GM12801 (cell line): ENCODE results near the gene SELENOW.

ENCODE experiments used
- CTCF ChIP-seq: IDR thresholded peaks from one replicate; pipeline ENCODE4 v1.5.1; 2011; ENCODE audit warnings: control low read depth; ENCODE audit not compliant: insufficient read length; ENCODE audit errors: extremely low read depth

SELENOW gene

DNA sequence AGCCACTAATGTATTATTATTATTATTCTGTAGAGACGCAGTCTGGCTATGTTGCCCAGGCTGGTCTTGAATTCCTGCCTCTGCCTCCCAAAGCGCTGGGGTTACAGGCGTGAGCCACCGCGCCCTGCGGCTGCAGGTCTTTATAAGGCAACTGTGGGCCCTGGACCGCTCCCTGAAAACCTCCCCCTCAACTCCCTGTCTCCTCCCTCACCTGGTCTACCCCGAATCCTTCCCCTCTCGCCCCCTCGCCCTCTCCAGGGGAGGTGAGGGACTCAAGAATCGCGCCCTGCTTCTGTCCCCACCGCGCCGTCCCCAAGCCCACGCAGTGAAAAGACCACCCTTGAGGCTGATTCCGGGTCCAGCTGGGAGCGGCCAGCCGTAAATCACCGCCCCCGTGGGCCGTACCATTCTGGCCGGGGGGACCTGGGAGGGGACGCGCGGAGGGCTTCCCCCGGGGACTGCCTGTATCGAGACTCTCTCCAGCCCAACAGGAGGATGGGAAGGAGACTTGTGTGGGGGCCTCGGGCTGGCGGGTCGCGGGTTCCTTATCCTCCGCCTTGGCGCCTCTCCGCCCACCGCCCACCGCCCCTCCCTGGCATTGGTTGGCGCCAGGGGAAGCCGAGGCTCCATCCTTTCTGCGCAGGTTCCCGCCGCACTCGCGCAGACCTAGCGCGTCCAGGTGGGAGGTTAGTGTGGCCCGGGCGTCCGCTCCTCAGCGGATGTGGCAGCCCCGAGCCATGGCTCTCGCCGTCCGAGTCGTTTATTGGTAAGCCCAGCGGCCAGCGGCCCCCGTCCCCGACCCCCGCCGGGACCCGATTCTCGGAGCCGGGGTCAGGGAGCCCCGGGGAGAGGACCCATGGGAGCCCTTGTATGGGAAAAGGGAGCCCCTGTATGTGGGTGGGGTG lies at the start of gene SELENOW:
Gene SELENOW, plus strand, starts transcription at position 655 of the 905 bp plus-strand sequence. Its CDS starts 83 bp downstream, at position 738.
- no peak for TF ChIP-seq CTCF

- TF ChIP-seq CTCF = no peak
Observed at GRCh38 chr19:47729468-47729798, 49.1 kb upstream of the SELENOW start.

DNA sequence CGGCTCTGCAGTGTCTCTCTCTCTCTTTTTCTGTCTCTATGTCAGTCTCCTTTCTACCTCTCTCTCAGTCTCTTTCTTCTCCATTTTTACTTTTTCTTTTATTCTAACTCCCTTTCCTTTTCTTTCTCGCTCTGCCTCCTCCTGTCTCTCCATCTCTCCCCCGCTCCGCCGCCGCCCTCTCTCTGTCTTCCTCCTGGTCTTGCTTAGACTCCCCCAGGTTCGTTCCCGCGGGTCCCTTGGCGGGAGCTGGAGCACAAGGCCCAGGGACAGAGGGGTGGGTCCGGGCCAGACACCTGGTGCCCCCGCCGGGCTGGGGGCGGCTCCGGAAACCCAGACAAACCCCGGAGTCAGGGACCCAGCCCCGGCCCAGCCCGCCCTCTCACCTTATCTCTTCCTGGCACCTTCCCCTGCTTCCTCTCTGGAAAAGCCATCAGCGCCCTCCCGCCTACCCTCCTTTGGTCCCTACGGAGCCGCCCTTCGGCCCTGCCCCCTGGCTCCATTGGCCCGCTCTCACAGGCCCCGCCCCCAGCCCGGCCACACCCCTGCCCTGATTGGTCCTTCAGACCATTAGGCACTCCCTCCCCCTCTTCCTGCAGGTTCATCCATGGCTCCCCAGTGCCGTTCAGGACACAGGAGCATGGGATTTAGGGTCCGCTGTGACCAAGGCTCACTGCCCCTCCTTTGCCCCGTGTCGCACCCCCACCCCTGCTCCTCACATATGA lies 48.5 kb upstream of the SELENOW start:
- no peak for TF ChIP-seq CTCF

- no peak for TF ChIP-seq CTCF
Observed at GRCh38 chr19:47730521-47730889, 48.0 kb upstream of the SELENOW start.

DNA sequence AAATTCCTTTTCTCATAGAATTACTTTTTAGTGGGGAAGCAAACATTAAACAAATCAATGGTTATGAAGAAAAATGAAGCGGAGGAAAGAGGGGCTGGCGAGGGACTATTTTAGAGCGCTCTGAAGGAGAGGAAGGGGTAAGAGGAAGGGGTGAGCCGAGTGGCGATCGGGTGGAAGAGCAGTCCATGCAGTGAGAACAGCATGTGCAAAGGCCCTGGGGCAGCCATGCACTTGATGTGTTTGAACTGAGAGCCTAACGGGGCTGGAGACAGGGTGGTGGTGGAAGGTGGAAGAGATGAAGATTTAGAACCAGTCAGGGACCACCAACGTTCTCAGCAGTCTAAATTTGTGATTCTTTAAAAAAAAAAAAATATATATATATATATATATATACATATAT lies 47.6 kb upstream of the SELENOW start:
- TF ChIP-seq CTCF = no peak

DNA sequence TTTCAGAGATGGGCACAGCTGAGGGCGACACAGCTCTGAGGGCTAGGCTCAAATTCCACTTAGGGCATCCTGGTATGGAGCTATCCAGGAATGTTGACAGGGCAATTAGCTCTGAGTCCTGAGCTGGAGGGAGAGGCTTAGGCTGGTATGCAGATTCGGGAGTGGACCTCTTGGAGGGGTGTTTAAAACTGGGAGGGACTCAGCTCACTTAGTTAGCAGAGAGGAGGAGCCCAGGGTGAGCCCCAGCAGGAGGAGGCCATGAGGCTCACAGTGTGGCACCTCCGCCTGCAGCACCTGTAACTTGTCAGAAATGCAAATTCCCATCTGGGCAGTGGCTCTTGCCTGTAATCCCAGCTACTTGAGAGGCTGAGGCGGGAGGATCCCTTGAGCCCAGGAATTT lies 43.4 kb upstream of the SELENOW start:
- no peak for TF ChIP-seq CTCF

DNA sequence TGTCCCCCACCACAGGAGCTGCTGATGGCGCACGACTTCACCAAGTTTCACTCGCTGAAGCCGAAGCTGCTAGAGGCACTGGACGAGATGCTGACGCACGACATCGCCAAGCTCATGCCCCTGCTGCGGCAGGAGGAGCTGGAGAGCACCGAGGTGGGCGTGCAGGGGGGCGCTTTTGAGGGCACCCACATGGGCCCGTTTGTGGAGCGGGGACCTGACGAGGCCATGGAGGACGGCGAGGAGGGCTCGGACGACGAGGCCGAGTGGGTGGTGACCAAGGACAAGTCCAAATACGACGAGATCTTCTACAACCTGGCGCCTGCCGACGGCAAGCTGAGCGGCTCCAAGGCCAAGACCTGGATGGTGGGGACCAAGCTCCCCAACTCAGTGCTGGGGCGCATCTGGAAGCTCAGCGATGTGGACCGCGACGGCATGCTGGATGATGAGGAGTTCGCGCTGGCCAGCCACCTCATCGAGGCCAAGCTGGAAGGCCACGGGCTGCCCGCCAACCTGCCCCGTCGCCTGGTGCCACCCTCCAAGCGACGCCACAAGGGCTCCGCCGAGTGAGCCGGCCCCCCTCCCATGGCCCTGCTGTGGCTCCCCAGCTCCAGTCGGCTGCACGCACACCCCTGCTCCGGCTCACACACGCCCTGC lies 37.5 kb upstream of the SELENOW start:
- TF ChIP-seq CTCF = no peak
